DMS53 (cell line): ENCODE data around the gene CIAO2B.
"Not testable (repeated sequence)": the region's sequence is repeated elsewhere in the genome, so short reads cannot be mapped to it uniquely, and the experiment has no call there.

Experiments
- DNase-seq: peaks from one replicate; lab custom pipeline; 2025; lab: John Stamatoyannopoulos, UW

Gene CIAO2B

DNA sequence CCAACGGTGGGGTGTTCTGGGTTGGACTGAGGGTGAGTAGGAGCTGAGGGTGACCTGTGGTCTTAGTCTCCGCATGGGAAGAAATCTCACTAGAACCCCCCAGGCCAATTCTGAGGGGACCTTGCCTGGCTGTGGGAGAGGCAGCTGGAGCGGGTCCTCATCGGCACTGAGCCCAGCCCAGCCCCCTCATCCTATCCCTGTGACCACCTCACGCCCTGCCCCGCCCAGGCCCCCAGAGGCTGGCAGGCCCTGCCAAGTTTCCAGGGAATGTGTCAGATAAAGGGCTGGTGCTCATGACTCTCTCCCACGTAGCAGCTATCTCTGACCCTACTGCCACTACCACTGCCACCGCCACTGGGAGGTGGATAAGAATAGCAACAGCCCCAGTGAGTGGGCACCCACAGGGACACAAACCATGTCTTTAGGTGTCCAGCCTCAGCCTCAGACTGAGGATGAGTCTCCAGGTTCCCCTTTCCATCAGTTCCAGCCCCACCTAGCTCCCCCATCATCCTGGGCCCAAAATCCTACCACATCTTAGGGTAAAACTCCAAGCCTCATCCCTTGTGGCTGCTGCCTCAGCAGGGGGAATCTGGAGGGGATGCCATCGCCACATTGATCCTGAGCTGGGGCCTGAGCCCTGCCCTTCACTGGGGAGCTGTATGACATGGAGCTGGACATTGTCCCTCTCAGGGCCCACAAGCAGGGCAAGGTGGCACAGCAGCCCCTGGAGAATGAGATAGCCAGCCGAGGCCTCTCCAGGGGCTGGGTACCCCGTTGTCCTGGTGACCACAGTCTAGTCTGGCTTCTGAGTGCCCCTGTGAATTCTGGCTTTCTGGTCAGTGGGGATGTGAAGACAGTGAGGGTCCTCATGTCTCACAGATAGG, 30.4 kb downstream of the CIAO2B start:
- DNase-seq = no peak

DNA sequence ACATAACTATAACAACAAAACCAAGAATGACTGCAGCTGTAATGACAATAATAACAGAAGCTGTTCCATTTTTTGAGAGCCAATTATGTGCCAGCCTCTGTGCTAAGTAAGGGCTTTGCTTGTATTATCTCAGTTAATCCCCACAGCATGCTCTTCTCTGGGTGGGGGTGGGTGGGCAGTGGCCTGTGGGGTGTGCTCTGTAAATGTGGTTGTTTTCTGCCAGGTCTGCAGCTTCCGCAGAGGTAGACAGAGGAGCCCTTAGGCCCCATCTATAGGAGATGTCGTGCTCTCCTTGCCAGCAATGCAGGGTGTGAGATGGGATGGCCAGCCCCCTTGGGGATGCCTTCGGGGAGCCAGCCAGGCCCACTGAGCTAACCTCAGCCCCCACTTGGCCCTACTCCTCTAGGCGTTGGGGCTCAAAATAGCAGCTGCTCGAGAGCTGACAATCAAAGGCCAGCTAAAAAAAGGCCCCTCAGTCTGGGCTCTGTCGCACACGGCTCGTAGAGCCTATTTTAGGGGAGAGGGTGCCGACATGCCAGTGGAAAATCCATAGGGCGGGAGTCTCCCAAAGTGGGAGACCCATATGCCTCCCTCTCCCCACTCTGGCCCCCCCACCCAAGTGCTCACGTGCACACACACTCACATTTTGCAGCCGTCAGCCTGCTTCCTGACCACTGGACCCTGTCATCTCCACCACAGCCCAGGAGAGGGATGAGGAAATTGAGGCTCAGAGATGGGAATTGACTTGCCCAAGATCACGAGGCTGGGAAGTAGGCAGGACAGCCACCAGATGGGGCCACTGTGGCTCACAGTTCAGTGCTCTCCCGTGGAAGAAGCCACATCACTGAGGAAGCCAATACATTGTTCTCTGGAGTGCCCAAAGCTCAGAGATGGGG, 31.3 kb downstream of the CIAO2B start:
- no peak for DNase-seq

DNA sequence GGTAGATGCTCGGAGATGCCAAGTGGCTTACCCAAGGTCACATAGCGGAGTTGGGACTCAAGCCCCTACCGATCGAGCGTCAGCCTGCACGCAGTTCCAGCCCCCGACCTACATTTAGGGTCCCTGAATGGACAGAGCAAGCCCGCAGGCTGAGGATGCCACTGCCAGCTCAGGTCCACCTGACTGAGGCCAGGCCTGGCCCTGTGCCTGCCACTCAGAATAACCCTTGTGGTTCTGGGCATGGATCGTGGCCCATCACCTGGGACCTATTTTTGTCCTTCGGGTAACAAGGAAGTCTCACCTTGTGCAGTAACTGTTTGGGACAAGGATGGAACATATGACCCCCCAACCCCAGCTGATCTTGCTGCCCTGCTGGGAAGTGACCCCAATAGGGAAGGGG, 32.6 kb downstream of the CIAO2B start:
- DNase-seq = no peak

DNA sequence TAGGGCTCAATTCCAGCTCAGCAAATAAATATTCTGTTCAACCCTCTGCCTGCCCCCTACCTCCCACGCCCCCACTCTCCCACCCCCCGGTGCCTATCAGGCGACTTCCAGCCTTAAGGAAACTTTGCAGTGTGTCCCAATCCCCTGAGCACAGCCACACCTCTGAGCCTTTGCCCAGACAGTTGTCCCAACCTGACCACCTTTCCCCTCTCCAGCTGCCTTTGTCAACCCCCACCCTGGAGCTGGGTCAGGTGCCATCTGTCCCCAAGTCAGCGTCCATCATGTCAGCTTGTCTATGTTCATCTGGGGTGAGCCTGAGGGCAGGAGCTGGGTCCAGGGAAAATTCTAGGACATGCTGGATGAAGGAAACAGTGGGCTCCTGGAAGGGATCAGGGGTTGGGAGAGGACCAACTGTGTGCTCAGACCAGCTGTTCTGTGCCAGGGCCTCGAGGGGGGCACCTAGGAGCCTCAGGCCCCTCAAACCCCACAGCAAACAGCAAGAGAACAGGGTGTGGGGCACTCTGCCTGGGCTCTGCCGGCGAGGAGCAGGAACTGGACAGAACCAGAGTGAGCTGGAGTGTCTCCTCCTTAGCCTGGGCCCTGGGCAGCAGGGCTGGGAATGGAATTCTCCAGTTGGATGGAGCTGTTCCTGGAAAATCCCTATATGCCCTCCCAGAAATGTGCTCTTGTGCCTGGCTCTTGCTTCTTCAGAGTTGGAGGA, 33.3 kb downstream of the CIAO2B start:
- no peak for DNase-seq

DNA sequence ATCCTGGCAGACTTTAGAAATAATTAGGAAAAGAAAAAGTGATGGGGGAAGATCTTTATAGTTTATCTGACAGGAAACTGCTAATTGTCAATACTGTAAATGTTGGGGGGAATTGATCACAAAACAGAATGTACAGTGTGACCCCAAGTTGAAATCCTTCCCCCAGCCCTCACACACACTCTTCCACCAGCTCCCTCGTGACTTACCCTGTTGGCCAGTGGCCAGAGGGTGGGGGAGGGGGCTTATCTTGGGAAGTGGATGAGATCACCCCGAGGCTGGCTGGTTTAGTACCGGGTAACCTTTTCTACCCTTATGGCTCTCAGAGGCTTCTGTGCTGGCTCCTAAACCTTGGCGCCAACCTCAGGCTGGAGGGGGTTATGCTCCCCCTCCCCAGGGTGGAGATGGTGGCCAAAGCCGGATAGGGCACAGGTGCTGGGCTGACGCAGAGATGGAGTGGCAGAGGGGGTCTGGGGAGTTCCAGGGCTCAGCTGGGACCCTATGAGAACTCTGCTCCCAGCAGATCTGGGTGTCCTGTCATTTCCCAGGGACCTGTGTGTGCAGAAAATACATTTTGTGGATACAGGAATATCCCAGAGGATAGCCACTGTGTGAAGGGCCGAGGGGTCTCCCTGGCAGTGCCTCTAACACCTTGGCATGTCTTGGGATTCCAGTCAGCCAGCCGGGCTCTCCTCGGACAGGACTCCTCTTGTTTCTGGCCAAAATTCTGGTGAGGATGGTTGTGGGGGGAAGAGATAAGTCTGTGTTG, 34.1 kb downstream of the CIAO2B start:
- peak; percentile 87 for DNase-seq

DNA sequence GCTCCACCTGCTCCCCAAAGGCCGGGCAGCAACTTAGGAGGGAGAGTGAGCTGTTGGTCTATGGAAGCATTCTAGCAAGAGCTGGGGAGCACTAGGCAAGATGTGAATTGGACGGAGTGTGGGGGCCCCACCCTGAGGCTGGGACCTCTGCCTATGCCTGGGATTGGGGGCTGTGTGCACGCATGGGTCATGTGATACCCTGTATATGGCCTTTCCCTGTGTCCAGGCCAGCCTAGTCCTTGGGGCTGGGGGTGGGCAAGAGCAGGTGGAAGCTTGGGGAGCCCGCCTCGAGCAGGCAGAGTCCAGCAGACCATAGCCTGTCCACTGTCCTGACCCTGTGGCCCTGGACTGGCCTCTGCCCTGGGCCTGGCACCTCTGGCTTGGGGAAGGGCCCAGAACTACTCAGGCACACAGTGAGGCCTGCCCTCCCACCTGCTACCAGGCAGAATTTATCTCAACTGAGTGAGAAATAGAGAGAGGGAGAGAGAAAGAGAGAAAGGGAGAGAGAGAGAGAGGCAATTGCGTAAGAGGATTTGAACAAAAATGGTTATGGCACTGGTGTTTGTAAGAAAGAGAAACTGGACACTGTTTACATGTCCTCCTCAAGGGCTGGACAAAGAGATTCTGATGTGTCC, 34.8 kb downstream of the CIAO2B start:
- DNase-seq = peak; percentile 48

DNA sequence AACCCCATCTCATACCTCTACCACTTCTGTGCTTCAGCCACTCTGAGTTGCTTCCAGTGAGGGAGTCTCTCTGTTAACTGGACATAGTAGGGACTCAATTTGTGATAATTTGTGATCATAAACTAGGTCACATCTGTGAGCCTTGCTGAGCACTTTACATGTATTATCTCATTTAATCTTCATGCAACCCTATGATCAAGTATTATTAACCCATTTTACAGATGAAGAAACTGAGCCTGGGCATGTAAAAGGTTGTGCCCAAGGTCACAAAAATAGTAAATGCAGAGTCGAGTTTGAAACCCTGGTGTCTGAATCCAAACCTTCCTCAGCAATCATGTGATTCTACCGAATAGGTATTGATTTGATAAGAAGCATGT, 35.3 kb downstream of the CIAO2B start:
- DNase-seq = no peak

DNA sequence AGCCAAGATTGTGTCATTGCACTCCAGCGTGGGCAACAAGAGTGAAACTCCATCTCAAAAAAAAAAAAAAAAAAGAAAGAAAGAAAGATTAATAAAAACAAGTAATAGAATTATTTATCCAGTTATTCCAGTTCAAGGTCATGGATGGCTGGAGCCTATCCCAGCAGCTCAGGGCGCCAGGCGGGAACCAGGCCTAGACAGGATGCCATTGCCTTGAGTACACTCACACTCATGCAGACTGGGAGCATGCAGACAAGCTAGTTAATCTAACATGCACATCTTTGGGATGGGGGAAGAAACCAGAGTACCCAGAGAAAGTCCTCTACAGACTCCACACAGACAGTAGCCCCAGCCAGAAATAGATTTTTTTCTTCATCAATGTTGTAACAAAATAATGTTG, 36.0 kb downstream of the CIAO2B start:
- DNase-seq = peak; percentile 38

DNA sequence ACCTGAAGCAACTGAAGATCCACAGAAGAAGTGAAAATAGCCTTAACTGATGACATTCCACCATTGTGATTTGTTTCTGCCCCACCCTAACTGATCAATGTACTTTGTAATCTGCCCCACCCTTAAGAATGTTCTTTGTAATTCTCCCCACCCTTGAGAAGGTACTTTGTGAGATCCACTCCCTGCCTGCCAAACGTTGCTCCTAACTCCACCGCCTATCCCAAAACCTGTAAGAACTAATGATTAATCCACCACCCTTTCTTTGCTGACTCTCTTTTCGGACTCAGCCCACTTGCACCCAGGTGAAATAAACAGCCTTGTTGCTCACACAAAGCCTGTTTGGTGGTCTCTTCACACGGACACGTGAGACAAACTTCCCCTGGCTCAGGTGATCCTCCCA, 37.5 kb downstream of the CIAO2B start:
- DNase-seq = not testable (repeated sequence)

DNA sequence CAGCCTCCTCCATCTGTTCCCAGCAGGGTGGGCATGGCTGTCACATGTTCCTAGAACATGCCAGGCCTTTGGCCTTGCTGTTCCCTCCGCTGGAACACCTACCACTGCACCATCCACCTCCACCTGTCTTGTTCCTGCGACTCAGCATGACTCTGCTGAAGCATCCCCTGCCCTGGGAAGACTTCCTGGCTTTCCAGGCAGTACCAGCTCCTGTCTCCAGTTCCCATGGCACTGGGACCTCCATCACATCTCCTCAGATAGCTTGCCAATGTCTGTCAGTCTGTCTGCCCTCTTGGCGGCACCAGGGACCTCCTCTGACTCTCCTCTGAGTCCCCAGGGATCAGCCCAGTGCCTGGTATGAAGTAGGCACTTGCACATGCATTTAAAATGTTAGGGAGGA, 38.2 kb downstream of the CIAO2B start:
- no peak for DNase-seq

DNA sequence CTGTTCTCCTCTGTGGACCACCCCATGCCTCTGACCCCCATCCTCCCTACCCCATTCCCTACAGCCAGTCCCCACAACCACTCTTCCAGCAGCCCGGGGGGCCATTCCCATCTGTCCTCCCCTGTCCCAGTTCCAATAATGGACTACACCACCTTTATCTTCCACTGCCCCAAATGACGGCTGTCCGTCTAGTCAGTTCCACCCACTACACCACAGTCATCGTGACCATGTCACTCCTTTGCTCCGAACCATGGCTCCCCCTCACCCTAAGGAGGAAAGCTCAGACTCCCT, 38.6 kb downstream of the CIAO2B start:
- no peak for DNase-seq

DNA sequence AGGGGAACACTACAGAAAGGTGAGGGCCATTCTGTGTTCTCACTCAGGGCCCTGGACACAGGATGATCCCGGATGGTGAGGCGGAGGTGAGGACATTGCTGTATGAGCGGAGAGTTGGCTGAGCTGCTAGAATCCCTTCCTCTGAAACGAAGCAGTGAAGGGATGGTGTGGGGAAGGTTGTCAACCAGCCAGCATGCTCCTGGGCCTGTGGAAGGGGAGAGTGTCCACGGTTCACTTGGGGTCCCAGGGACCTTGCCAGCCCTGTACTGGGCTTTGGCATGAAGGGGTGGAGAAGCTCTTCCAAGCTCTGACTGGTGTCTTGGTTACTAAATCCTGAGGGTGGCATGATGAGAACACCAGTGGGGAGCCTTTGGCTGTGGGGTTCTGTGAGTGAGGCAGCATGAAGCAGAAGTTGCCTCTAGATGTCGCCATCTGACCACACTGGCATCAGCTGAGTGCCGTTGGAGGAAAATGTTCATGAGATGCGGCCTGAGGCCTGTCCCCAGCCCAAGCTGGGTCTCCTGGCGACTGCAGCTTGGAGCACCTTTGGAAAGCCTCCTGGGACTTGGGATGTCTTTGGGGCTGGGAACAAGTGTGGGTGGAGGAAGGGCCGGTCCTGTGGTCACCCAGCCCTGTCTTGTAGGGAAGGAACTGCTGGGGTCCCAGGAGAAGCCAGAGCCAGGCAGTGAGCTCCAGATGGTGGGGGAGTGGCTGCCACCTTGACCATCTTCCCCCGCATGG, 39.1 kb downstream of the CIAO2B start:
- DNase-seq = peak; percentile 81

DNA sequence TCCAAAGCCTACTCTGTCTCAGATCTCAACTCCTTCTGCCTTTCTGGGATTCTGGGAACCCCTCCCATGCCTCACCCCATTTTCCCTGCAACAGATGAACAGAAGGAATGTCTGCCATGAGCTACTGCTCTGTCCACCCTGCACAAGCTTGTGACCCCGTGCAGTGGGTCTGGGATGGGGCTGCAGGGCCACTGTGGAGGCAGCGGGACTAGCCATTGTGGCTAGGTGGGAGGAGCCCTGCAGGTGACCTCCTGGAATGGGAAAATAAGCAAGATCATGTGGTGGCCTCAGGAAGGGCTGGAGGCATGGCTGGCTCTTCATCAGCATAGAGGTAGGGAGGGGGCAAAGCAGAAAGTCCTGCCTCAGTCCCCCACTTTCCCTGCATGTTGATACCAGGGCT, 40.1 kb downstream of the CIAO2B start:
- no peak for DNase-seq

DNA sequence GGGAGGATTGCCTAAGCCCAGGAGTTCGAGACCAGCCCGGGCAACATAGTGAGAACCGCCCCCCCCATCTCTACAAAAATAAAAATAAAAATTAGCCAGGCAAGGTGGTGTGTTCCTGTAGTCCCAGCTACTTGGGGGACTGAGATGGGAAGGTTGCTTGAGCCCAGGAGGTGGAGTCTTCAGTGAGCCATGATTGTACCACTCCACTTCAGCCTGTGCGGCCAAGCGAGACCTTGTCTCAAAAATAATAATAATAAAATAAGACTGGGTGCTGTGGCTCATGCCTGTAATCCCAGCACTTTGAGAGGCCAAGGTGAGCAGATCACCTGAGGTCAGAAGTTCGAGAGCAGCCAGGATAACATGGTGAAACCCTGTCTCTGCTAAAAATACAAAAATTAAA, 42.4 kb downstream of the CIAO2B start:
- no peak for DNase-seq

DNA sequence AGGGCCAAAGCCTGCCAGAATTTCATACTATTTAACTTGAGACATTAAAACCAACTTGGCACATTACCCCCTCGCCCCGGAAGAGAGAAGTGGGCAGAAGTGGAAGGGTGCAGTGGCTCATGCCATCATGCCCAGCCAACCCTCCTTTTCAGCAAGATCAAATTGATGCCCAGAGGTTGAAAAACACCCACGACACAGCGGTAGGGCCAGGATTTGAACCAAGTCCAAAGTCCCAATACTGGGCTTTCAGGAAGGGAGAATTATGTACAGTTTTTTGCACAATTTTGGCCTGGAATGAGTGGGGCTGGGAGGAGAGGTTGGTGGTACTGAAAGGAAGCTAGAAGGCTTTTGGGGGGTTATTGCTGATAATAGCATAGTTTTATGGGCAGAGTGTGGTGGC, 42.8 kb downstream of the CIAO2B start:
- DNase-seq = no peak

DNA sequence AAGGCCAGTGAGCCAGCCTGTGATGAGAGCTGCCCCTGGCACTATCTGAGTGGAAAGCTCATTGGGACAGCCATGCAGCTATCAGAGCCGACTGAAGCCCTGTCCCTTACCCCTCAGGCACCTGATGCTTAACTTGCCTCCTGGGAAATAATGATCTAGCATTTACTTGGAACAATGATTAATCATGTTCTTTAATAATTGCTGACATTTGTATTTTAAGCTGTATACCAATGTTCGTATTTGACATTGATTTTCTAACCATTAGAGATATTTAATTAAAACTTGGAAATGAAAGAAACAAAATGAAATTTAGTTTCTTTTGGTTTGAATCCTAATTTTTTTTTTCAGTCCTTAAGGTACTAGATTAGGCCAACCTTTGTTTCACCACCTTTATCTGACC, 43.4 kb downstream of the CIAO2B start:
- DNase-seq = no peak

DNA sequence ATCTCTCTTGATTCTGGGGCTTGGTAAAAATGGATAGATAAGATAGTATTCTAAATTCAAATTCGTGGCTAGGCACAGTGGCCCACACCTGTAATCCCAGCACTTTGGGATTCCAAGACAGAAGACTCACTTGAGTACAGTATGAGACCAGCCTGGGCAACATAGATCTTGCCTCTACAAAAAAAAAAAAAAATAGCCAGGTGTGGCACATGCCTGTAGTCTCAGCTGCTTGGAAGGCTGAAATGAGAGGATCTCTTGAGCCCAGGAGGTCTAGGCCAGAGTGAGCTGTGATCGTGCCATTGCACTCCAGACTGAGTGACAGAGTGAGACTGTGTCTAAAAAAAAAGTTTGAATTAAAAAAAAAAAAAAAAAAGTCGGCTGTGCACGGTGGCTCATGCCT, 44.6 kb downstream of the CIAO2B start:
- no peak for DNase-seq

DNA sequence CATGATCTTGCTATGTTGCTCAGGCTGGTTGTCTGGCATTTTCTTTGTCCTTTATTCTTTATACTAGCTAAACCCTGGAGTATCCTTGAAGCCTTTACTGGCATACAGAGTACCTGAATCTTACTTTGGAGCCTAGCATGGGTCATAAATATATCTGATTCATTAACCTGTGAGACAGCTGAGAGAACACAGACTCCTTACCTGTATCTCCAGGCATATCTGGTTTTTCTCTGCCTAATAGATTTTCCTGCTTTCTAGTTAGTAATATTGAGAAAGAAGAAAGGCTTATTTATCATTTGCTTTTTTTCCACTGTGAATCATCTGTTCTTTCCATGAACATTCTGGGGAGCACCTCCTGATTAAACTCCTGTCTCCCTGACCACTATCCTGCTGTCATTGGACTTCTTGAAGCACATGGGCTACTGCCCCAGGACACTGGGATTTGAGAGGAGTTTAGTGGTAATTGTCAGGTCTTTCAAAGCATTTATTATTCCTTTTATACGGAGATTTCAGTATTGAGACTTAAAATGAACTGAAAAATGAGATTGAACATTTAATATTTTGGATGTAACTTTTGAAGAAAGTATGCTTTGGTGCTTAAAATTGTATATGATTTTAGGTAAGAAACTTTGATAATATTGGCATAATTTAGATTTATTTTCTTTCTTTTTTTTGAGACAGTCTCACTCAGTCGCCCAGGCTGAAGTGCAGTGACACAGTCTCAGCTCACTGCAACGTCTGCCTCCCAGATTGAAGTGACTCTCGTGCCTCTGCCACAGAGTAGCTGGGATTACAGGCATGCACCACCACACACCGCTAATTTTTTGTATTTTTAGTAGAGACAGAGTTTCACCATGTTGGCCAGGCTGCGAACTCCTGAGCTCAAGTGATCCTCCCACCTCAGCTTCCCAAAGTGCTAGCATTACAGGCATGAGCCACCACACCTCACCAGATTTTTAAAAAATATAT, 45.3 kb downstream of the CIAO2B start:
- DNase-seq = no peak

DNA sequence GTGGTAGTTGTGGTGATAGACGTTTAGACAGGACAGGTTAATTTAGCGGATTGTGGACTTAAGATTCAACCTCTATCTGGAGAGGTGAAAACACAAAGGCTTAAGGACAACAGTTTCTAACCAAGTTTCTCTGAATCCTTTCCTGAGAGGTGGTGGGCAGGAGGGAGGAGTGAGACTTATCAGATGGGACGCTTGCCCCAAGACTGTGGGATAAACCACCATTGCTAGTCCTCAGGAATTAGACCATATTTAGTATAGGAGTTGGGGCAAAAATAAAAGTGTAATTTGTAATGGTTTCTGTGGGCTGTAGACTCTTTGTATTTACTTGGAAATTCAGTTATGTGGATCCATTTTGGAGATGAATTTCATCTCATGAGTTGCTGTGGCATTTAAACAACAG, 47.3 kb downstream of the CIAO2B start:
- DNase-seq = no peak

DNA sequence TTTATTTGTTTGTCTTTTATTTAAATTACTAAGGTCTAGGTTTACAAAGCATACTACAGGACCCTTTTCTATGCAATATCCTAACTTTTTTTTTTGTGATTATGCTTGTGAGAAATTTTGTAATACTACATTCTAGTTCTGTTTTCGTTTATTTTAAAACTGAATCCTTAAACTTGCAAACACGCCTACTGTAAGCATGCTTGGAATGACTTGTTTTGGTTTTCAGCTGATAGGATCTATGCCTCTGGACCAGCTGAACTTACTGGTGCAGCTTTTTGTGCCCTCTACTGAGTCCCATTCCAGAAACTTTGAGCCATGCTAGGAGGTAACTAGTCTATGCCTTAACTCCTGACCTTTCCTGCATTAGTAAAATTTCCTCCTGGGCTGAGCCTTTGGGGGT, 47.9 kb downstream of the CIAO2B start:
- DNase-seq = no peak
